Mucosa of stomach (tissue), 1 donor: Measurements from ENCODE around the gene RADIL.
"Not testable (repeated sequence)": the region's sequence is repeated elsewhere in the genome, so short reads cannot be mapped to it uniquely, and the experiment has no call there.

ENCODE experiments used
- H3K27me3 ChIP-seq: one replicate; pipeline ENCODE4 v1.7.0; 2013; ENCODE audit warnings: mild to moderate bottlenecking, low read length; ENCODE audit not compliant: control insufficient read depth, insufficient read depth
- H3K36me3 ChIP-seq: one replicate; pipeline ENCODE4 v1.7.0; 2013; ENCODE audit warnings: low read length; ENCODE audit not compliant: control insufficient read depth, insufficient read depth
- H3K4me1 ChIP-seq: one replicate; pipeline ENCODE4 v1.7.0; 2013; ENCODE audit warnings: mild to moderate bottlenecking, low read length; ENCODE audit not compliant: control insufficient read depth, insufficient read depth
- H3K4me3 ChIP-seq: one replicate; pipeline ENCODE4 v1.7.0; 2013; ENCODE audit warnings: low read length
- H3K9ac ChIP-seq: one replicate; pipeline ENCODE4 v1.7.0; 2013; ENCODE audit warnings: mild to moderate bottlenecking, low read length, moderate library complexity
- H3K9me3 ChIP-seq: one replicate; pipeline ENCODE4 v1.7.0; 2013; ENCODE audit warnings: mild to moderate bottlenecking, low read length, moderate library complexity; ENCODE audit not compliant: control insufficient read depth
- donor health status: Pancreatic carcinoma.

The RADIL gene

GRCh38 chr7:4807598-4808016 lies 75.9 kb downstream of the RADIL start:
- no peaks in the 10 kb centered on the region for H3K4me1 ChIP-seq
- no peaks in the 10 kb centered on the region for H3K9me3 ChIP-seq
- no peak overlapping the region for H3K9ac ChIP-seq
- H3K4me3 ChIP-seq: no peak overlapping the region
- no peaks in the 10 kb centered on the region for H3K36me3 ChIP-seq
- peaks cover 7% of the 10 kb centered on the region for H3K27me3 ChIP-seq

- H3K36me3 ChIP-seq: no peaks in the 10 kb centered on the region
- H3K9ac ChIP-seq: no peak overlapping the region
- H3K27me3 ChIP-seq: peaks cover 7% of the 10 kb centered on the region
- no peak overlapping the region for H3K4me3 ChIP-seq
- H3K4me1 ChIP-seq: no peaks in the 10 kb centered on the region
- no peaks in the 10 kb centered on the region for H3K9me3 ChIP-seq
Observed at GRCh38 chr7:4806983-4807597, 76.4 kb downstream of the RADIL start.

GRCh38 chr7:4805984-4806300 lies 77.6 kb downstream of the RADIL start:
- Histone ChIP-seq H3K9ac (no peak overlapping the region), H3K27me3 (peaks cover 7% of the 10 kb centered on the region), H3K4me1 (no peaks in the 10 kb centered on the region), H3K36me3 (no peaks in the 10 kb centered on the region), H3K4me3 (no peak overlapping the region), H3K9me3 (no peaks in the 10 kb centered on the region)

GRCh38 chr7:4805110-4805983 lies 78.2 kb downstream of the RADIL start:
- Histone ChIP-seq H3K36me3 (no peaks in the 10 kb centered on the region), H3K4me1 (no peaks in the 10 kb centered on the region), H3K9me3 (no peaks in the 10 kb centered on the region), H3K27me3 (peaks cover 7% of the 10 kb centered on the region), H3K9ac (no peak overlapping the region), H3K4me3 (no peak overlapping the region)

- Histone ChIP-seq H3K36me3 (no peaks in the 10 kb centered on the region), H3K4me1 (no peaks in the 10 kb centered on the region), H3K4me3 (no peak overlapping the region), H3K9me3 (no peaks in the 10 kb centered on the region), H3K9ac (no peak overlapping the region), H3K27me3 (peaks cover 7% of the 10 kb centered on the region)
Observed at GRCh38 chr7:4803397-4804241, 79.9 kb downstream of the RADIL start.

- not testable (repeated sequence) for H3K4me3 ChIP-seq, H3K27me3 ChIP-seq, H3K9ac ChIP-seq, H3K9me3 ChIP-seq, H3K36me3 ChIP-seq, H3K4me1 ChIP-seq
Observed at GRCh38 chr7:4802577-4802976, 80.9 kb downstream of the RADIL start.

- no peak overlapping the region for H3K4me3 ChIP-seq
- no peak overlapping the region for H3K9ac ChIP-seq
- H3K9me3 ChIP-seq: no peaks in the 10 kb centered on the region
- no peaks in the 10 kb centered on the region for H3K4me1 ChIP-seq
- H3K27me3 ChIP-seq: no peaks in the 10 kb centered on the region
- no peaks in the 10 kb centered on the region for H3K36me3 ChIP-seq
Observed at GRCh38 chr7:4801839-4802231, 81.7 kb downstream of the RADIL start.

GRCh38 chr7:4800926-4801838 lies 82.3 kb downstream of the RADIL start:
- Histone ChIP-seq H3K27me3 (no peaks in the 10 kb centered on the region), H3K9me3 (no peaks in the 10 kb centered on the region), H3K36me3 (no peaks in the 10 kb centered on the region), H3K9ac (no peak overlapping the region), H3K4me1 (no peaks in the 10 kb centered on the region), H3K4me3 (no peak overlapping the region)

- no peaks in the 10 kb centered on the region for H3K9me3 ChIP-seq
- H3K27me3 ChIP-seq: no peaks in the 10 kb centered on the region
- no peak overlapping the region for H3K4me3 ChIP-seq
- H3K4me1 ChIP-seq: no peaks in the 10 kb centered on the region
- no peaks in the 10 kb centered on the region for H3K36me3 ChIP-seq
- no peak overlapping the region for H3K9ac ChIP-seq
Observed at GRCh38 chr7:4800487-4800886, 83.0 kb downstream of the RADIL start.

- H3K27me3 ChIP-seq: no peaks in the 10 kb centered on the region
- H3K36me3 ChIP-seq: no peaks in the 10 kb centered on the region
- H3K4me1 ChIP-seq: no peaks in the 10 kb centered on the region
- H3K4me3 ChIP-seq: no peak overlapping the region
- no peak overlapping the region for H3K9ac ChIP-seq
- no peaks in the 10 kb centered on the region for H3K9me3 ChIP-seq
Observed at GRCh38 chr7:4799508-4800268, 83.8 kb downstream of the RADIL start.

- Histone ChIP-seq H3K9me3 (no peaks in the 10 kb centered on the region), H3K4me1 (no peaks in the 10 kb centered on the region), H3K9ac (no peak overlapping the region), H3K36me3 (no peaks in the 10 kb centered on the region), H3K4me3 (no peak overlapping the region), H3K27me3 (no peaks in the 10 kb centered on the region)
Observed at GRCh38 chr7:4798706-4799235, 84.7 kb downstream of the RADIL start.
